A172 (cell line): Measurements from ENCODE around the gene PLEKHB2. TPM values are rescaled to one million over a fixed set of nuclear protein-coding genes. Genes with fewer than 3 reads are reported as not detected.
"Not testable (repeated sequence)": the region's sequence is repeated elsewhere in the genome, so short reads cannot be mapped to it uniquely, and the experiment has no call there.

ENCODE experiments used
- DNase-seq: peaks from one replicate; pipeline ENCODE4 v3.0.0-alpha.2; 2015; ENCODE audit warnings: low spot score
- total RNA-seq: library from RNA; depleted of rRNA; stranded (reverse); fragments of >200 nt; shearing (Covaris generic); gene quantifications from 2 replicates; pipeline ENCODE4 v1.2.3, GENCODE V29; 2014; rRNA removed

Gene PLEKHB2, protein sequence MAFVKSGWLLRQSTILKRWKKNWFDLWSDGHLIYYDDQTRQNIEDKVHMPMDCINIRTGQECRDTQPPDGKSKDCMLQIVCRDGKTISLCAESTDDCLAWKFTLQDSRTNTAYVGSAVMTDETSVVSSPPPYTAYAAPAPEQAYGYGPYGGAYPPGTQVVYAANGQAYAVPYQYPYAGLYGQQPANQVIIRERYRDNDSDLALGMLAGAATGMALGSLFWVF
- total RNA-seq: 149 and 159 TPM in 2 replicates

DNA sequence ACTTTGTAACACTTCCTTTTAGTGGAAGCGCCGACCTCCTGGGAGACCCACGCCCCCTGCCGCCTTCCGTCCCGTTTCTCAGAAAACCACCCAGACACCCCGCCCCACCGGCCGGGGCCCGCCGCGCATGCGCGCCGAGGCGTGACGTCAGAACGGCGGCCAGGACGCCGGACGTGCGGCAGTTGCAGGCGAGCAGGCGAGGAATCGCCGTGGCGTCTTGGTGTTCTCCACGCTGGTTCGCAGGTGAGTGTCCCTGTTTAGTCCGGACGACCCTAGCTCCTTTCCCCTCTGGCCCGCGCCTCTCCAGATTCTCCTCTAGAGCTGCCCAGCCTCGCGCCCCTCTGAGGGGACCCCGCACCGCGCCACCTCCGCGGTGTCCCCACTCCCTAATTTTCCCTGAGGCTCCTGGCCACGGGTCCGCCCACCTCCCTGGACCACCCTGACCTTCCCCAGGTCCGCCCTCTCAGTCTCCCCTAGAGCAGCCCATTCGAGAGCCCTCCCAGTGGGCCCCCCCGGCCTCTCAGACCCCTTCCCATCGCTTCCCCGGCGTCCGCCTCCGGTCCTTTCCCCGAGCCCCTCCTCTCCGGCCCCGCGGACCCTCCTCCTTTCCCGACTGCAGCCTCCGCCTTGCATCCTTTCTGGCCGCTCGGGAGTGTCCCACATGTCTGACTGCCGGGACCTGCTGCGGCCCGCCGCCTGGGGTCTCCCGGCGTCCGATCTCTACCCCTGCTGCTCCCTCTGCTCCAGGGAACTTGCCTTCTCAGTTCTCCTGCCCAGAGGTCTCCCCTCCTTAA, at the start of gene PLEKHB2:
PLEKHB2 (plus strand) TSS at position 181 of the 794 bp plus-strand sequence. CDS start 15,606 bp downstream, outside the sequence.
- peak; percentile 72 for DNase-seq

DNA sequence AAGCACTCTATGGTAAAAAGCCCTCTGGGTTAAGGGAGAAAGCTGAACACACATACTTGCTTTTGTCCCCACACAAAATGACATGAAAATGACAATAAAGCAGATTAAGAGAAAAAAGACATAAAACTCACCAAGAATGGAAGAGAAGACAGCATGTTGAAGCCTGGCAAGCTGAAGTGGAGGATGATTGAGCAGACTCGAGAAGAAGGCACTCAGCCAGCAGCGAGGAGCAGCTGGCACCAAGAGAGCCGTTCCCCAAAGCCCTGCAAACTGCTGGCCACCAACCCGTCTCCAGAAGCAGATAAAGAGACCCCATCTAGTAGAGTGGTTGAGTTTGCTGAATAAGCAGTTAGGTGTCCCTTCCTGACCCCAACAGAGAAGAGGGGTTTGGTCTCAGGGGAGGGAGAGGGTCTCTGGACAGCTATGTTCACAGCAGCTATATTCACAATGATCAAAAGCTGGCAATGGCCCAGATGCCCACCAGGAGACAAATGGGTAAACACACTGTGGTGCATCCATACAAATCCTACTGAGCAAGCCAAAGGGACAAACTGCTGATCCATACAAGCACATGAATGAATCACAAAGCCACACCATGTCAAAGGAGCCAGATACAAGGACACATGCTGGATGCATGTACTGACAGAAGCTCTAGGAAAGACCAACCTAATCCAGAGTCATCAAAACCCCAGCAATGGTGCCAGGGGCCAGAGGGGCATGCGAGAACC, 48.8 kb upstream of the PLEKHB2 start:
- no peak for DNase-seq

DNA sequence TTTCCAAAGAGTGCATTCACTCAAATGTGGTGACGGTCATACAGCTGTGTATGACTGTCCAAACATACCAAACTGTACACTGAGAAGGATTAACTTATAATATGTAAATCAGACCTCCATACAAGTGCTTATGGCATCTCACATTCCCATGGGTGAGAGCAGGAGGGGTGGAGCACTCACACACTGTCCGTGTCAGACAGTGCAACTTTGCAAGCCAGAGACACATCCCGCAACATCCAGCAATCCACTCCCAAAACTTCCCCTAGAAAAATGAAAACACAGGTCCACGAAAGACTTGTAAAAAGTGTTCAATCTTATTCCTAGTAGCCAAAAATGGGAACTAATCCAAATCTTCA, 48.2 kb upstream of the PLEKHB2 start:
- no peak for DNase-seq

DNA sequence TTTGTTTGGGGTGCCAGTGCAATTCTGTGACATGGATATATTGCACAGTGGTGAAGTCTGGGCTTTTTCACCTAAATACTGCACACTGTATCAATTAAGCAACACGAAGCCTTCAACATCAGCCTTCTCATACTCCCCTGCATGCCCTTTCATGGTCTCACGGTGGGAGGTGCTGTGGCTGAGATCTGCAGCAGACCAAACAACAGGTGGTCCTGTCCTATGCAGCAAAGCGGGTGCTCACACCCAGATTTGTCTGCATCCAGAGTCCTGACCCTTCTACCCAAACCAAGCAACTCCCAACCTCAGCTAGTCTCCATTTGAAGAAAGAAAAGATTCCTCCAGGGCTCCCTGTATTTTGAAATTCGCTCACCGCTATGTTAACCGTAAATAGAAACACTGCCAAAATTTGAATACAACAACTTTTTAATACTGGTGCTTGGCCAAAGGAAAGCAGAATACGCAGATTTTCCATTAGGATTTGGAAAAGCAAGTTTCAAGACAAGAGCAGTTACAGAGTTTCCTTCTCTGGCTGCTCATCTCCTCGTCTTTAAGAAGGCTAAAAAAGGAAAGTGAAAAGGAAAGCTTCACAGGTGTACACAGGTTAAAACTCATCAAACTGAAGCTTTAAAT, 46.8 kb upstream of the PLEKHB2 start:
- DNase-seq: no peak

DNA sequence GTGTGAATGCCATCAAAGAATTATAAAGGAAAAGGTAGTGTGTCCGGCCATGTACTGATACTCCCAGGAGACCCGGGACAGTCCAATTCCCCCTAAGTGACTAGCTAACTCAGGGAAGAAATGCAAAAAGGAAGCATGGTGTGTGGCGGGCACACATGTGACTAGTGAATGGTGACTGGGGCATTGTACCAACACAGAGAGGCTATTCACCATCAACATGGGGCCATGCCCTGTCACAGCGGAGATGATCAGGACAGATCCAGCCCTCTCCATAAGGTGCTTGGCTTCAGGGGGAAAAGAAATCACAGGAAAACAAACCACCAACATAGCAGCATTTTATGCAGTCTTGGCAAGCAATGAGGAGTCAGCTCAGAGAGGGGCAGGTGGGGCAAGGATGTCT, 46.2 kb upstream of the PLEKHB2 start:
- no peak for DNase-seq

DNA sequence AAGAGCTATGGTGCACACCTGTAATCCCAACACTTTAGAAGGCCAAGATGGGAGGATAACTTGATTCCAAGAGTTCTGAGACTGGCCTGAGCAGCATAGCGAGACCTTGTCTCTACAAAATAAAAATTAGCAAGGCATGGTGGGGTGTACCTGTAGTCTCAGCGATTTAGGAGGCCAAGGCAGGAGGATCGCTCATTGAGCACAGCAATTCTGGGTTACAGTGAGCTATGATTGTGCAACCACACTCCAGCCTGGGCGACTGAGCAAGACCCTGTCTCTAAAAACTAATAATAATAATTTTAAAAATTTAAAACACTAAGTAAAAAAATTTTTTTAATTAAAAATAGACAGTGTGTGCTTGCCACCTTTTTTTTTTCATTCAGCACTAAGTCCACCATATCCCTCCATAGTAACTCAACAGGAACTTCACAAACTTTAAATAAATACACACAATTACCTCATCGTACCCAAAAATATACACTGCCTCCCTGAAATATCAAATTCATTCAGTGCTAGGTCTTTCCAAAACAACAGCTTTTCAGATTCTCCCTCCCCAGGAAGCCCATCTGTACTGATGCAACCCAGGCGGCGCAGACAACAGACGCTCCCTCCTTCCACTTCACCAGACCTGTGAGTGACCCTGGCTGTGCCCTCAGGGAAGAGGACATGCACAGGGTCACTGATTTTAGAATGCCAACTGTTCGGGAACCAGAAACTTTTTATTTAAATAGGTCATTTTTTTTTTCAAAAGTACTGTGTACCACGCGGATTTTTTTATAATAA, 41.4 kb upstream of the PLEKHB2 start:
- no peak for DNase-seq

DNA sequence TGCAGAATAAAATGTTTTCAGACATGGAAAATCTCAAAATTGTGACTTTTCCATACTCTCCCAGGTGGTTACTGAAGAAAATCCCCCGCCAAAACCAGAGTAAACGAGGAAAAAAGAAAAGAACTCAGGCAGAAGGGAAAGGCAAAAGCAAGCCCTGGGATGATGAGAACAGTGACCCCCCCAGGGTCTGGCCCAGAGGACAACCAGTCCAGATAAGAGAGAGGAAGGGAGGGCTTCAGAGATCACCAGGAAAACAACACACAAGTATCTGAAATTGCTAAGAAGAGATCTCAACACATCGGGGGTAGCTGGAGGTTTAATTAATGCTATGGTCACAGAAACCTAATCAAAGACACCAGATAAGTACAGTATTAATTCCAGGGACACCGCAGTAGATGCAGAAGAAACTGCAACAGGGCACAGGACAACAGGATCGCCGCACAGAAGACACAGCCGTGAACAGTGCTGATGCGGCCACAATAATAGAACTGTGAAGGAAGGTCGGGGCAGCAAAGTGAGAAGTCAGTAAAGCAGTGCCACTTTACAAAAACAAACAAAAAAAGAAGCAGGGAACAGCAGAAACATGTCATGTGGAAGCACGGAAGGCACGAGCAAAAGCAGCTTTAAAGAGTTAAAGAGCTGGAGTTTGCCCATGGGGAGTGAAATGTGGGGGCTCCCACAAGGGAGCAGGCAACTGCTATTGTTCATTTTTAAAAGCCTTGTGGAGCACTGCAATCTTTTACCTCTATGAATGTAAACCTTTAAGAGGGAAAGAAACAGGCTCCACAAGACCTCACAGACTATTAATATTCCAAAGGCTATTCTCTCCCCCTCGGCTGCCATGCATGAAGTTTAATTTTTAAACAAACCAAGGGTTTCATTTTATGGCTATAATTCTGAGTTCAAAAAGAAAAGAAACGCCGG, 40.3 kb upstream of the PLEKHB2 start:
- no peak for DNase-seq

DNA sequence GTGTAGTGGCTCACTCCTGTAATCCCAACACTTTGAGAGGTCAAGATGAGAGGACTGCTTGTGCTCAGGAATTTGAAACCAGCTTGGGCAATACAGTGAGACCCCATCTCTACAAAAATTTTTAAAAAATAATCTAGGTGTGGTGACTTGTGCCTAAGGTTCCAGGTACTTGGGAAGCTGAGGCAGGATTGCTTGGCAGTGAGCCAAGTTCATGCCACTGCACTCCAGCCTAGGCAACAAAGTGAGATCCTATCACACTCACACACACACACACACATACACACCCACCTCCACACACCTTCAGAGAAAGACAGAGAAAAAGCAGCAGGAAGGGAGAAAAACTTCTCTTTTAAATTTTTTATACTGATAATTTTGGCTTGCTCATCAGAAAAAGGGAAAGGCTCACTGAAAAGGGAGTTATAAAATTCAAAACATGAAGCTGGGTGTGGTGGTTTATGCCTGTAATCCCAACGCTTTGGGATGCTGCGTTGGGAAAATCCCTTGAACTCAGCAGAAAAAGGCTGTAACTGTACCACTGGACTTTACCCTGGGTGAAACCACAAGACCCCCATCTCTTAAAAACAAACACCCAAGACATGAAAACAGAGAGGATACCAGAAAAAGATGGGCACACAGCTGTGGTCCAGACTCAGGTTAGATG, 37.5 kb upstream of the PLEKHB2 start:
- DNase-seq: no peak

DNA sequence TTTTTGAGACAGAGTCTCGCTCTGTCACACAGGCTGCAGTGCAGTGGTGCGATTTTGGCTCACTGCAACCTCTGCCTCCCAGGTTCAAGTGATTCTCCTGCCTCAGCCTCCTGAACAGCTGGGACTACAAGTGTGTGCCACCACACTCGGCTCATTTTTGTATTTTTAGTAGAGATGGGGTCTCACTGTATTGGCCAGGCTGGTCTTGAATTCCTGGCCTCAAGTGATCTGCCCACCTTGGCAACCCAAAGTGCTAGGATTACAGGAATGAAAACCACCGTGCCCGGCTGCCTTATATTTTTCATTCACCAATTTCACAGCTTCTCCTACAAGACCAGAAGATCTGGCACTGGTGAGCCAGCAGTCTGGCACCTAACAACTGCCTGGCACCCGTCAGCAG, 37.0 kb upstream of the PLEKHB2 start:
- DNase-seq: not testable (repeated sequence)

DNA sequence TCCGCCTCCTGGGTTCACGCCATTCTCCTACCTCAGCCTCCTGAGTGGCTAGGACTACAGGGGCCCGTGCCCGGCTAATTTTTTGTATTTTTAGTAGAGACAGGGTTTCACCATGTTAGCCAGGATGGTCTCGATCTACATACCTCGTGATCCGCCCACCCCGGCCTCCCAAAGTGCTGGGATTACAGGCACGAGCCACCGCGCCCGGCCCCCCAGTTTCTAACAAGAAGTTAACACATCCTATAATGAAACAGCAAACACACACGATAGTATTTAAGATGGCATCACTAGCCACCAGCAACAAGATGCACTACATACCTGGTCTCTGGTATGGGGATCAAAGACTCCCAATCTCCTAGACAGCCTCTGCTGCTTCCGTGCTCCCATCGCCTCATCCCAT, 29.6 kb upstream of the PLEKHB2 start:
- not testable (repeated sequence) for DNase-seq

DNA sequence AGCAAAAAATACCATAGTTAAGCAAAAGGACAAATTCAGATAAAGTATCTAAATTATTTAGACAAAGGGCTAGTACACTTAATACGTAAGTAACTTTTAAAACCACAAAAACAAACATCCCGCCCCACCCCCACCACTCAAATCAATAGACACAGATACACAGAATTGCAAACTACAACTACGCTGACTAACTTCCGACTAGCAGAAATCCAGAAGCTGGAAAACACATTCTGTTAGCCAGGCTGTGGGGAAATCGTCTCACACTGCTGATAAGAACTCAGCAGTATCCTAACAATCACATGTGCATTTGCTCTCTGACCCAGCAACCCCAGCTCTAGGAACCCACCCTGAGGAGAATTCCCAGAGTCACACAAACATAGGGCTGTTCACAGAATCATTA, 28.4 kb upstream of the PLEKHB2 start:
- DNase-seq: no peak

DNA sequence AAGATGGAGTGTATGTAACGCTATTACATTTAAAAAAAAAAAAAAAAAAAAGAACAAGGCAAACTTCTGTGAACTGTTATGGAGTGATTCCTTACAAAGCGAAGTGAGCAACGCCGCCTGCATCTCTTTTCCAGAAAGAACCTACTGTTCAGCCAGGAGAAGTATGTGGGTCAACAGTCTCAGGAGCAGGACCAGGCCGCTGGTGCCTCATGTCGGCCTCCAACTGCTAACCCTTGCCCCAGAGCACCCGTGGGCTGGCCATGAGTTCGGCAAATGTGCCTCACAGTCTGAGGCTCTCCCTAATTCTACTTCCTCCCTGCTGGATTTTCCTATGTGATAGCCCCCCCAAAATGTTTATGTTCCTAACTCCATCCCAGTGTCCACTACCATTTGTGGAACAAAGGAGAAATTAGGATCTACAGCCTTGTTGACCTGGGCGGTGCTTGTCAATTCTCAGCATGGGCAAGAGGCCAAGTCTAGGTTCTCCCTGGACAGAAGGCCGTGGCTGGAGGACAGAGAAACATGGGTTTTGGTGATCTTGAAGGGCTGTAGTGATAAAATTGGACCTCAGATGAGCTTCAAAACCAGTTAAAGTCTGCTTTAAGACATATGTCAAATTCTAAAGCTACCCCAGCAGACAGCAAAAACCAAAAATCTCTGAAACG, 27.8 kb upstream of the PLEKHB2 start:
- DNase-seq: no peak

DNA sequence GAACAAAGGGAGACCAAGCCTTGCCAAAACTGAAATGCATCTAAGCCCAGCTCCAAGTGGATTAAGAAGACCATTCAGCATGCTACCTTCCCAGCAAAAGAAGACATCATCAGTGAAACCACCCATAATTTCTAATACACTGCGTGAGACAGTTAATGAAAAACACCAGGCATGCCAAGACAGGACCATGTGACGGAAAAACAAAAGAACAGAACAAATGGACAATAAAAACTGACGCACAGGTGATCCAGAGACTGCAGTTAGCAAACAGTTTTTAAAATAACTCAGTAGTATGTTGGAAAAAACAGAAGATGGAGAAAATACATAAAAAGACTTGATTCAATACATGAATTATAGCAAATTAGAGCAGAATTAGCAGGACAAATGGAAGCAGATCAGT, 27.2 kb upstream of the PLEKHB2 start:
- no peak for DNase-seq

DNA sequence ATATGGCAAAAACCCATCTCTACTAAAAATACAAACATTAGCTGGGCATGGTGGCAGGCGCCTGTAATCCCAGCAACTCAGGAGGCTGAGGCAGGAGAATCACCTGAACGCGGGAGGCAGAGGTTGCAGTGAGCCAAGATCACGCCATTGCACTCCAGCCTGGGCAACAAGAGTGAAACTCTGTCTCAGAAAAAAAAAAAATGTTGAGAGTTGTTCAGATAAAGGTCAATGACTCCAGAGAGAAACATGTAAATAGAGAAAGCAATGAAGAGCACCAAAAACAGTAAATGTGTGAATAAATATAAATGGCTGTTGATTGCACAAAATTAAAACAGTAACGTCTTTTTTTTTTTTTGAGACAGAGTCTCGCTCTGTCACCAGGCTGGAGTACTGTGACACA, 25.2 kb upstream of the PLEKHB2 start:
- DNase-seq: not testable (repeated sequence)

DNA sequence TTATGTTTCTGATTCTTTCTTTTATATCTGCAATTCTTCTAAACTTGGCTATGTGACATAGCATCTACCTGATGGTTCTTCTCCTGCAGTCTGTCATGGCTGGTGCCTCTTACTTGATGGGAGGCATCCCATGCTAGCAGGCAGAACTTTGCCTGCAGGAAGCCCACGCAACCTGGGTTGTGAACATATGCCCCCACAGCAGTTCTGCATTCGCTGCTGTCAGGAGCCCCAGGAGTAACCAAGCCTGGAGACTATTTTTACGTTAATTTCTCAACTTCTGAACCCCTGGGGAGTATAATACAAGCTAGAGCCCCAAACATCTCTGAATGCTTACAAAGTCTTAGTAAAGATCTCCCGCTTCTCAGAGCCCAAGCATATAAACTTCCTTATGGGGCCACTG, 23.9 kb upstream of the PLEKHB2 start:
- no peak for DNase-seq

DNA sequence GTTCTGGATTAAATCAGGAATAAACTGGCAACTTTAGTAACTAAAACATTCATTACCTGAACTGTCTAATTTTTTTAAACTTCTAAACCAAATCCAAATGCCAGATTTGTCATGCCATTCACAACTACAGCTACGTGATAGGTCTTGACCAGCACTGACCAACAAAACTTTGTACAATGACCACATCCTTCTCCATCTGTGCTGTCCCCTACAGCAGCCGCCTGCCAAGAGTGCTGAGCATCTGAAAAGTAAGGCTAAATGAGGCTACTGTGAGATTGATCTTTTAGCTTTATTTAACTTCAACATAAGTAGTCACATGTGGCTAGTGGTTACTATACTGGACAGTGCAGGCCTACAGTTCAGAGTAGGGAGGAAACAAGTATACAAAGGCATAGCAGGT, 19.5 kb upstream of the PLEKHB2 start:
- DNase-seq: no peak

DNA sequence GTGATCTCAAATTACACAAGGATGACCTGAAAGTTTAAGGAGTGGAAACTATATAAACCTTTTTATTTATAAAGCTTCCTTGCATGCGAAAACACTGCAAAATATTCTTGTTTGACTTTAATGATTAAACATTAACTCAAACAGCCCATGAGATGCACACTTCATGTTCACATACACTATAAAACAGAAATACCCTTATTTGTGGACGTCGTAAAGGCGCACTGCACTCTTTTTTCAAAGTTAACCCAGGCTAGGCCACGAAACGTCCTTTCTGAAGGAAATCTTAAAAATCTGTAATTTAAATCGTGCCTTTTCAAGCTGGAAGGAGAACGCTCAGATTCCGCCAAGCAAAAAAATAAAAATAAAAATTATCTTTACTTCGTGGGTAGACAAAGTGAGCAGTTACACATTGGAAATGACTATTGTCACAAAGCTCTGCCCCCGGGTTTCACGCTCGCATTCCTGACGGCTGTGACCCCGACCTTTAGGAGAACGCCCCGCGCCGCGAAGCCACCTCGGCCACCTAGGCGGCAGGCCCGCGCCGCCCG, 12.6 kb upstream of the PLEKHB2 start:
- no peak for DNase-seq

DNA sequence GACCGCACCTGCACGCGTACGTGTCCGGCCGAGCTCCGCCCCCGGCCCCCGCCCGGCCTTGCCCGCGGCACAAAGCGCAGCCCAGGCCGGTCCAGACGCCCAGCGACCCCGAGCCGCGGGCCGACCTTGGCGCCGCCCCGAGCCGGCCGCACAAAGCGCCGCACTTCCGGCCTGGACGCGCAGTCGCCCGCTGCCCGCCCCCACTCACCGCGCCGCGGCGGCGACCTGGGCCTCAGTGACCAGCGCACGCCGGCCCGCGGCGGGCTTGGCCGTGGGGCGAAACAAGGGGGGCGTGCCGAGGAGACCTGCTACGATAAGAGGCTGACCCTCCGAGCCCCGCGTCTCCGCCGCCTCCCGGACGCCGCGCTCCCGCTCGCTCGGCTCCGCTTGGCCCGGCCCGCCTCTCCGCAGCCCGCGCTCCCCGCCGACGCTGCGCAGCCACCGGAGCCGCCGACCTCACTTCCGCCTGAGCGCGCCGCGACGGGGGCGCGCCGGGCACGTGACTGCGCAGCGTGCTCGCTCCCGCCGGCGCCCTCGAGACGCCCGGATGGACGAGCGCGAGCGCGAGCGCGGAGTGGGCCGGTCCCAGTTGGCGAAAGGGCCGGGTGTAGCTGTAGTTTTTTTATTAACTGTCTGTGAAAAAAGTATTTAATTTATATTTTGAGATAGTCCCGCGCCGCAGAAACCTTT, 12.0 kb upstream of the PLEKHB2 start, which contains the start of gene FAM168B:
FAM168B (minus strand) TSS at position 455 of the 690 bp plus-strand sequence. CDS start 10,814 bp downstream, outside the sequence.
- peak; percentile 71 for DNase-seq
